CMK (cell line): ENCODE results near the gene NOL4L.

Experiments used
- DNase-seq: peaks from one replicate; pipeline ENCODE4 v3.0.0-alpha.2; 2010; ENCODE audit warnings: low read depth

NOL4L gene

GRCh38 chr20:32576560-32576959, 8.6 kb downstream of the NOL4L start:
- DNase-seq: no peak

GRCh38 chr20:32575805-32576204, 9.3 kb downstream of the NOL4L start:
- DNase-seq: no peak

DNA sequence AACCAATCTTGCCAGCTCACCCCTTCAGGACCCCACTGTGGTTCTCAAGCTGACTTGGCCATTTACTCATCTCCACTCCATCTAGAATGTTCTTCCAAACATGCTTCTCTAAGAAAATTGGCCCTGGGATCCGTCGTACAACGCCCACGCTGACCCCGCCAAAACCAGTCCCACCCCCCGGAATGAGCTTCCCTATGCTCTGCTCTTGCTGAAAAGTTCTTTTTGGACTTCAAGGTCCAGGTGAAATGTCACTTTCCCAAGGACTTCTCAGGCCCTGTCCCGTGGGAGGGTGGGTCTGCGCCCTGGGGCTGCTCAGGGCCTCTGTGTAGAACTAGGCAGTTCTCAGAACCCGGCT, 9.9 kb downstream of the NOL4L start:
- DNase-seq: no peak

- no peak for DNase-seq
These were observed 10.6 kb downstream of the NOL4L start for GRCh38 chr20:32574296-32575226.

DNA sequence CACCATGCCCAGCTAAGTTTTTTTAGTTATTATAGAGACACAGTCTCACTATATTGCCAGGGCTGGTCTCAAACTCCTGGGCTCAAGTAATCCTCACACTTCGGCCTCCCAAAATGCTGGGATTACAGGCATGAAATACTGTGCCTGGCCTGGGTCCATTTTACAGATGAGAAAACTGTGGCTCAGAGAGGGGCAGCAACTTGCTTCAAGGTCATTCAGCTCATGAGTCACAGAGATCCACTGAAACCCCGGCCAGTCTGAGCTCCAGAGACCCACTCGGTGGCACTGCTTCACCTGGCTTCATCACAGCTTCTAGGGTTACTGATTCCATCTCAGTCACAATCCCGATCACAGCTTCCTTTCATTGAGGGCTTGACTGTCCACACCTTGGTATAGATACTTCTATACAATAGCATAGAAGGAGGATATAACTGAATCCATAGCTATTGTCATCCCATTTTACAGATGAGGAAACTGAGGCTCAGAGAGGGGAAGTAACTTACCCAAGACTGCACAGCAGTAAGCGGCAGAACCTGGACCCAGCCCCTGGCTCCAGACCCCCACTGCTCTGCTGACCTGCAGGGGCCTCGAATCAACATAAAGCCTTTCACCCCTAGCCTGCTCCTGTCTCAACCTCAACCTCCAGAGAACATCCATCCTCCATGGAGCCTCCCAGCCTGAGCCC, 11.8 kb downstream of the NOL4L start:
- no peak for DNase-seq

DNA sequence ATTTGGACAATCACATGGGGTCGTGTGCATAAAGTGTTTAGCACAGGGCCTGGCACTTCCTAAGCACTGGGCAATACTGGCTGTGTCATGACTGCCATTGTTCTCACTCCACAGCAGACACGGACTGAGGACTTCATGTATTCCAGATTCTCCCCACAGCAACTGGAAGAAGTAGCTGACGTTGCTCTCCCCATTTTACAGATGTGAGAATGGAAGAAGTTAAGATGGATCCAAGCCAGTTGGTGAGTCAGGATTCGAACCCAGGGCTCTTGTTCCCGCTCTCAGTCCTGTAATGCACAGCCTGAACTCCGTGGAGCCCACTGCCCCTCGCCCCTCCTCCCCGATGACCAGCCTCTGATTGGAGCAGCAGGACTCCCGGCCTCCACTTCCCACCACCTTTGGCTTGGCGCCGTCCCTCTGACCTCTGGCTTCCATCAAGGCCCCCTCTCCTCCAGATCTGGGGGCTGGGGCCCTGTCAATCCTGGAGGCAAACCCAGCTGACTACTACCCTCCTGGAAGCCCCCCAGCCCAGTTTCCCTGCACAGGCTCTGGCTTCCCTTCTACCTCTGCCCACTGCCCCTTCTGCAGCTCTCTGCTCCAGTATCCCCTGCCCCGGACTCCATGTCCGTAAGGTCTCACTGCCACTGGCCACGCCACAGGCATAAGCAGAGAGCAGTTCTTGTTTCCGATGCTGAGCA, 12.7 kb downstream of the NOL4L start:
- no peak for DNase-seq

GRCh38 chr20:32571566-32571965, 13.6 kb downstream of the NOL4L start:
- DNase-seq: no peak

DNA sequence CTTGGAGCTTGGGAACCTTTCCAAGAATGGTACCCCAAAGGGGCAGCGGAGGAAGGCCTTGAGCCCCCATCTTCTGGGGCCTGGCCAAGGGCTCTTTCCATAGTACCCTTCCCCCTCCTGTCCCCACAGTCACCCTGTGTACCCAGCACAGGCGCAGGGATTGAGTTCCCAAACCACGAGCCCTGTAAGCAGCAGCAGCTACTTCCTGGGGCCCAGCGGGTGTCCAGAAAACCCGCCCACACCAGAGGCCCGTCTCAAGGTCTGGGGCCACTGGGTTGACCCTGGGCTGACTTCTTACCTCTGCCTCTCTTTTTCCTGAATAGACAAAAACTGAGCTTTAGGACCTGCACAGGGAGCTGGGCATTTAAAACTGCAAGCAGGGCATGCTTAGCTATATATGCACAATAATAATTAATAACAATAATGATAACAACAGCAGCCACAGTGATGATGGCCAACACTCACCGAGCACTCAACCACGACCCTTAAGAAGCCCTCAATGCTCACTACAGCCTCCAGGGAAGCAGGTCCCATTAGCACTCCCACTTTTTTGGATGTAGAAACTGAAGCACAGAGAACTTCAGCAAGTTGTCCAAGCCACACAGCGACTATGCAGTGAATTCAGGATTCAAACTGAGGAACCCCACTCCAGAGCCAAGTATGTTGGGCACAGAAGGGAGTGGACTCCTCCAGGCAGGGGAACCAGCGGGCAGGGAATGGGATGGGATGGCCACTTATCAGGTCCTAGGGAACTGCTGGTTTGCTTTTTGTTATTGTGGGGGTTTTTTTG, 14.5 kb downstream of the NOL4L start:
- no peak for DNase-seq

- DNase-seq: no peak
These were observed 15.5 kb downstream of the NOL4L start for GRCh38 chr20:32569380-32570305.

DNA sequence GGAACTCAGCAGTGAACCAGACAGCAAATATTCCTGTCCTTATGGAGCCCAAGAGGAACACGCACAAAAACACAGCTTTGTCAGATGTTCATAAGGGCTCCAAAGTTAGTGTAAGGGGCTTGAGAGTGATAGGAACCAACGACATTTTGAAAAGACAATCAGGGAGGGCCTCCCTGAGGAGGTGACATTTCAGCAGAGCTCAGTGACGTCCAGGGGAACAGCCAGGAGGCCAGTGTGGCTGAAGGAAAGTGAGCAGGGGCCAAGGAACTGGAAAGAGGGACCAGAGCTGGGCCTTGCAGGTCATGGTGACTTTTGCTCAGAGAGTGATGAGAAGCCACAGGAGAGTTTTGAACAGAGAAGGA, 16.1 kb downstream of the NOL4L start:
- DNase-seq: no peak

DNA sequence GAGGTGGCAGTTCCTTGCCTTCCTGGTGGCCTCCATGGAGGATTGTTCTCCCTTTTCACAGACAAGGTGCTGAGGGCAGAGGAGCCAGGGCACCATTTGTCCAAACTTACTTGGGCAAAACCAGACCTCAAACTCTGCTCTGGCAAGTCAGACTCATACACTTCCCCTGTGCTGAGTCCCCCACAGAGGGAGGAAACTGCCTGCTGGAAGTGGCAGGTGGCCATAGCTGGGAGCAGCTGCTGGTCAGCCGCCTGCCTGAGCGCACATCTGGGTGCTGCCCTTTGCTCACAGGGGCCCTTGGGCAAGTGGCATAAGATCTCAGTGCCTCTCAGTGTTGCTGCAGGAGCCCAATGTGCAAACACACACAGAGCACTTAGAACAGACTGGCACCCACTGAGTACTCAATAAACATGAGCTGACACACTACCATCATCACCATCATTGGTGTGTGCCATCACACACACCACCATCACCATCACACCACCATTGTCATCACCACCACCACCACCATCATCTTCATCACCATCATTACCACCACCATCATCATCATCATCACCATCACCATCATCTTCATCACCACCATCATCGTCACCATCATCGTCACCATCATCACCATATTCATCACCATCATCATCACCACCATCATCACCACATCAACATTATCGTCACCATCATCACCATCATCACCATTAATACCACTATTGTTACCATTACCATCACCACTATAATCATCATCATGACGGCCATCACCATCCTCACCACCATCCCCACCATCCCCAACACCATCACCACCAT, 17.6 kb downstream of the NOL4L start:
- DNase-seq: no peak

DNA sequence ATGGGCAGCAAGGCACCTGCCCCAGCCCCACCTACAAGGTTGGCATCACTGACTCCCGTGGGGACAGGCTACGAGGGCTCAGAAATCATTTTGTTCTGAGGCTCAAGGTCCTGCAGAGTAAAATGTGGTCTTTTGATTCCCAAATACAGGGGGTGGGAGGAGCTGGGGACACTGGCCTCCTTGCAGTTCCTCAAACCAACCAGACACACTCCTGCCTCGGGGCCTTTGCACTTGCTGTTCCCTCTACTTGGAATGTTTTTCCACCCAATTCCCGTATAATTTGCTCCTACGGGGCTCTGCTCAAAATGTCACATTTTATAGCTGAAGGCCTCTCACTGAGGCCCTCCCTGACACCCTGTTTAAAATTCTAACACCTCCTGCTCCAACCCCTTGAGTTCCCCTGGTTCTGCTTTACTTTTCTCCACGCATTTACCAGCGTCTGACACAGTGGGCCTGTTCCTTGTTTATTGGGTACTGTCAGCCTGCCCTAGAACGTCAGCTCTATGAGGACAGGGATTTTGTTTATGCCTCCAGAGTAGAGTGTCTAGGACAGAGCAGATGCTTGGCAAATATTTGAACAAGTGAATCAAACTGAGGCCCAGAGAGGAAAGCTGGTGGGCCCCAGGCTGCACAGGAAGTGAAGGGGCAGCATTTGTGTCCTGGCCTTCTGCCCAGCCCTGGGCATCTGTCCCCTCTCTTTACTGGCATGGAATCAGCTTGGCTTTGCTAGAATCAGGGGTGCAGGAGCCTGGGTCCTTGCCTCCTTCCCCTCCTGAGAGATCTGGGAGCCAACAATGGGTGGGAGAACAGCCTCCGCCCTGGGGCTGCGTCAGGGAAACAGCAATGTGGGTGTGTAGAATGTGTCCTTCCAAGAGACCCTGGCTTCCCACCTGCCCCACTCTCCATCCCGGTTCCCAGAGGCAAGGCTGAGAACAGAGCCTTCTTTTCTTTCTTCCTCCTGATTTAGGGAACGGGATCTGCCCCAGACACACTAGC, 18.5 kb downstream of the NOL4L start:
- no peak for DNase-seq

DNA sequence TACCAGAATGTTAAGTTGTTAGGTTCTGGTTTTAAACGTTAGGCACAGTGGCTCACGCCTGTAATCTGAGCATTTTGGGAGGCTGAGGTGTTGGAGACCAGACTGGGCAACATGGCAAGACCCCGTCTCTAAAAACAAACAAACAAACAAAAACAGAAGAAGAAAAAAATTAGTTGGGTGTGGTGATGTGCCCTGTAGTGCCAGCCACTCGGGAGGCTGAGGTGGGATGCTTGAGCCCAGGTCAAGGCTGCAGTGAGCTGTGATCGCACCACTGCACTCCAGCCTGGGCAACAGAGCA, 19.4 kb downstream of the NOL4L start:
- no peak for DNase-seq

GRCh38 chr20:32564921-32565734, 20.0 kb downstream of the NOL4L start:
- DNase-seq: no peak

- no peak for DNase-seq
These were observed 20.7 kb downstream of the NOL4L start for GRCh38 chr20:32564440-32564839.

DNA sequence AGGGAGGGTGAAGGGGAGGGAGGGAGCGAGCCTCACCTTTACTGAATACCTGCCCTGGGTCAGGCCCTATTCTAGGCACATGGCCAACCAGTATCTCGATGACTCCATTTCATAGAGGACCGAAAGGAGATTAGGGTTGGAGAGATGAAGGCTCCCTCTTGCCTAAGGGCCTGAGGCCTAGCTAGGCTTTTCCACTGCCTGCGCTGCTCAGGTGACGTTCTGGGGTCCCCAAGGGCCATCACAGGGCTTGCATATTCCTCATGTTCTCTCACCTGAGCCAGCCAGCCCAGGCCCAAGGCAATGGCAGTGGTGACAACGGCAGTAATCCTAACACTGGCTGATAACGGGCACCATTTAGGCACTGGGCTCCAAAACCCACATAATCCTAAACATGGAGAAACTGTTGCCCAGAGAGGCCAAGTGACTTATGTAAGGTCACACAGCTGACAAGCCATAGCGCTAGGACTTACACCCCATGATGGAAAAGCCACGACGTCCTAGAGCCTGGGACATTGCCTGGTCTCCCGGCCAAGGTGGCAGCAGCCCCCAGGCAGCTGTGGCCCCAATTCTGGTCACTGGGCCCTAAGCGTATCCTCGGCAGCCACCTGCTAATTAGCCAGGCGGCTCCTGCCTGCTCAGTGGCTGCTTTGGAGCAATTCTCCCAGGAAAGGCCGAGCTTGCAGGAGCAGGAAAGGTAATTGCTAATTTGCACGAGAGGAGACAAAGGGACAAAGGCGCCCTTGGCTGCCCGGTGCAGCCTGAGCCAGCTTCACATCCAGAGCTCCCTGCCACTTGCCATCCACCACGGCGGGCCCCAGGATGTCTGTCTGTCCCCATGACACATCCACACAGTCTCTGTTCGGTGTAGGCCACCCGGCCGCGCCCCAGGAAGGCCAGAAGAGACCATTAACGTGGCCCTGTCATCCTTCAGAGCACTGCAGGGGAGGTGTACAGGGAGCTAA, 21.5 kb downstream of the NOL4L start:
- DNase-seq: no peak

- no peak for DNase-seq
These were observed 22.6 kb downstream of the NOL4L start for GRCh38 chr20:32562495-32562911.
